GM21390 (cell line): Measurements from ENCODE around the gene CD300E.

Experiments
- ATAC-seq: cut with Tn5 transposase; IDR thresholded peaks from one replicate; pipeline ENCODE4 v1.9.1; 2021; ENCODE audit not compliant: unreplicated experiment

Gene CD300E

GRCh38 chr17:74569020-74570003 lies 54.2 kb downstream of the CD300E start:
- ATAC-seq = no peak

- no peak for ATAC-seq
Observed at GRCh38 chr17:74568106-74568873, 55.2 kb downstream of the CD300E start.

GRCh38 chr17:74567397-74567796 lies 56.1 kb downstream of the CD300E start, which contains the start of gene CD300H:
Gene CD300H, minus strand, starts transcription at chr17:74567509.
- no peak for ATAC-seq

- no peak for ATAC-seq
Observed at GRCh38 chr17:74566132-74566753, 57.3 kb downstream of the CD300E start.

GRCh38 chr17:74565126-74565525 lies 58.4 kb downstream of the CD300E start:
- no peak for ATAC-seq

- ATAC-seq = no peak
Observed at GRCh38 chr17:74563358-74563757, 60.2 kb downstream of the CD300E start.

GRCh38 chr17:74561586-74561985 lies 62.0 kb downstream of the CD300E start:
- ATAC-seq = no peak
